ENCODE results near the gene DNAJA2.

Gene DNAJA2

DNA sequence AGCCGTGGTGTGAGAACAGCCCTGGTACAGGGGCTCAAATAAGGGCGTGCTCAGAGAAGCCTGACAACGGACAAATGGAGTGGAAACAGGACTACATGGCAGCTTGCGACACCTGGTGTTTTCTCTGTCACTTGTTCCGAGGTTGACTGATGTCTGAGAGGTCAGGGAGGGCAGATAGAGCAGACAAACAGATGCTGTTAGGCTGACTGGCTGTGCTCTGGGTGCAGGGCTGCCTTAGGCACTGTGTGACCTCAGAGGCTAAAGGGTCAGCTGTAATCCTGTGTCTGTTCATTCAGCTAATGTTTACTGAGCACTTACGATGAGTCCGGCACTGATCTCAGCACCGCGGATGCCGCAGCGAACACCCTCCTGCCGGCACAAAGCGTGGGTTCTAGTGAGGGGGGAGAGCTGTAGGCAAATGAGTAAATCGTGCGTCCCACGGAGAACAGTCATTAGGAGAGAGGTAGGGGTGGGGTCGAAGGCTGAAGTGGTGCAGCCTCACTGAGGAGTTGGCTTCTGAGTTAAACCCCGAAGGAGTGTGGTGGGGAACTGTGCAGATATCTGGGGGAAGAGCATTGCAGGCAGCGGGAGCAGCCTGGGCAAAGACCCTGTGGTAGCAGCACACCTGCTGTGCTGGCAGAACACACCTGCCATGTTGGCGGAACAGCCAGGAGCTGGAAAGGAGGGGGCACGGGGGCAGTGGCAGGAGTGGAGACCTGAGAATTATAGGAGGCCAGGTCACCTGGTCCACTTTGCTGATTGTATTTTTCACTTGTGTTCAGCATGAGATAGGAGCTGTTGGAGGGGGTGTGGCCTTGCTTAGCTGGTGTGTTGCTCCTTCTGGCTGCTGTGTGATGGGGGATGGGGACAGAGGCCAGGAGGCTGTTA lies 54.3 kb downstream of the DNAJA2 start:
- Histone ChIP-seq H3K9ac (ENCODE audit: low read length in 5 of 5) (no peak overlapping the region), H3K27ac (ENCODE audit: low read depth, low read length) (no peak overlapping the region)

DNA sequence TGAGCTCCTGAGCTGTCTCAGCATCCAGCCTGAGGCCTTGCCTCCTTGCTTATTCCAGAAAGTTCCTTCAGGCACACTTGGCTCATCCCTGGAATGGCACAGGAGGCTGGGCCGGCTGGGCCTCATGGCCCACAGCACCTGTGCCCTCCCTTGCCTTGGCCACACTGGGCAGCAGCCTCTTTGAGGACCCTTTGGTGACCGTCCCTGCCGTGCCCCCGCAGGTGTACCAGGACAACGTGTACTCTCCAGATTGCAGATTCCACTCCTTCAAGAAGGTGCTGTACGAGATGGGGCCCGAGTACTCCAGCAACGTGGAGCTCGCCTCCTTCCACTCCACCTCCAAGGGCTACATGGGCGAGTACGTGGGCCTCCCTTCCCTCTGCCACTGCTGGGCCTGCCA lies 55.1 kb downstream of the DNAJA2 start:
- peaks cover 5 to 70% (median 44%) of the 10 kb centered on the region in 5 donors for H3K36me3 ChIP-seq (ENCODE audit: control insufficient read depth in 5 of 5, insufficient read depth in 5 of 5, low read length in 5 of 5)
- H3K9ac ChIP-seq (ENCODE audit: low read length in 5 of 5) = no peak overlapping the region
- H3K9me3 ChIP-seq (ENCODE audit: control insufficient read depth in 5 of 5, low read length in 5 of 5) = no peaks in the 10 kb centered on the region
- no peak overlapping the region for H3K27ac ChIP-seq (ENCODE audit: low read depth, low read length)
- peaks cover 0 to 12% (median 1%) of the 10 kb centered on the region in 5 donors for H3K4me1 ChIP-seq (ENCODE audit: control insufficient read depth in 5 of 5, insufficient read depth in 5 of 5, low read length in 5 of 5)
- H3K27me3 ChIP-seq (ENCODE audit: control insufficient read depth in 5 of 5, insufficient read depth in 4 of 5, low read length in 5 of 5) = no peaks in the 10 kb centered on the region
- H3K4me3 ChIP-seq (ENCODE audit: low read depth in 1 of 5, low read length in 5 of 5) = no peak overlapping the region

More for the DNA sequence above, 54.3 kb downstream of the DNAJA2 start:
- Histone ChIP-seq H3K4me3 (ENCODE audit: low read depth in 1 of 5, low read length in 5 of 5) (no peak overlapping the region), H3K4me1 (ENCODE audit: control insufficient read depth in 5 of 5, insufficient read depth in 5 of 5, low read length in 5 of 5) (peaks cover 0 to 19% (median 9%) of the 10 kb centered on the region in 5 donors), H3K9me3 (ENCODE audit: control insufficient read depth in 5 of 5, low read length in 5 of 5) (no peaks in the 10 kb centered on the region), H3K27me3 (ENCODE audit: control insufficient read depth in 5 of 5, insufficient read depth in 4 of 5, low read length in 5 of 5) (no peaks in the 10 kb centered on the region), H3K36me3 (ENCODE audit: control insufficient read depth in 5 of 5, insufficient read depth in 5 of 5, low read length in 5 of 5) (peaks cover 2 to 78% (median 50%) of the 10 kb centered on the region in 5 donors)

GRCh38 chr16:46916980-46917379 lies 56.5 kb downstream of the DNAJA2 start:
- Histone ChIP-seq H3K4me3 (ENCODE audit: low read depth in 1 of 5, low read length in 5 of 5) (no peak overlapping the region), H3K9ac (ENCODE audit: low read length in 5 of 5) (peak overlapping the region in 1 of 5 donors; percentile 23), H3K36me3 (ENCODE audit: control insufficient read depth in 5 of 5, insufficient read depth in 5 of 5, low read length in 5 of 5) (peaks cover 5 to 68% (median 50%) of the 10 kb centered on the region in 5 donors), H3K4me1 (ENCODE audit: control insufficient read depth in 5 of 5, insufficient read depth in 5 of 5, low read length in 5 of 5) (peaks cover 0 to 10% (median 0%) of the 10 kb centered on the region in 5 donors), H3K27ac (ENCODE audit: low read depth, low read length) (no peak overlapping the region), H3K9me3 (ENCODE audit: control insufficient read depth in 5 of 5, low read length in 5 of 5) (no peaks in the 10 kb centered on the region), H3K27me3 (ENCODE audit: control insufficient read depth in 5 of 5, insufficient read depth in 4 of 5, low read length in 5 of 5) (no peaks in the 10 kb centered on the region)

GRCh38 chr16:46915483-46916025 lies 57.9 kb downstream of the DNAJA2 start:
- H3K4me3 ChIP-seq (ENCODE audit: low read depth in 1 of 5, low read length in 5 of 5) = no peak overlapping the region
- no peaks in the 10 kb centered on the region for H3K27me3 ChIP-seq (ENCODE audit: control insufficient read depth in 5 of 5, insufficient read depth in 4 of 5, low read length in 5 of 5)
- H3K27ac ChIP-seq (ENCODE audit: low read depth, low read length) = no peak overlapping the region
- peaks cover 0 to 10% (median 0%) of the 10 kb centered on the region in 5 donors for H3K4me1 ChIP-seq (ENCODE audit: control insufficient read depth in 5 of 5, insufficient read depth in 5 of 5, low read length in 5 of 5)
- H3K36me3 ChIP-seq (ENCODE audit: control insufficient read depth in 5 of 5, insufficient read depth in 5 of 5, low read length in 5 of 5) = peaks cover 5 to 75% (median 55%) of the 10 kb centered on the region in 5 donors
- H3K9ac ChIP-seq (ENCODE audit: low read length in 5 of 5) = no peak overlapping the region
- no peaks in the 10 kb centered on the region for H3K9me3 ChIP-seq (ENCODE audit: control insufficient read depth in 5 of 5, low read length in 5 of 5)

GRCh38 chr16:46914556-46915201 lies 58.8 kb downstream of the DNAJA2 start:
- Histone ChIP-seq H3K4me3 (ENCODE audit: low read depth in 1 of 5, low read length in 5 of 5) (no peak overlapping the region), H3K27ac (ENCODE audit: low read depth, low read length) (no peak overlapping the region), H3K27me3 (ENCODE audit: control insufficient read depth in 5 of 5, insufficient read depth in 4 of 5, low read length in 5 of 5) (no peaks in the 10 kb centered on the region), H3K9me3 (ENCODE audit: control insufficient read depth in 5 of 5, low read length in 5 of 5) (no peaks in the 10 kb centered on the region), H3K4me1 (ENCODE audit: control insufficient read depth in 5 of 5, insufficient read depth in 5 of 5, low read length in 5 of 5) (peaks cover 0 to 6% (median 0%) of the 10 kb centered on the region in 5 donors), H3K9ac (ENCODE audit: low read length in 5 of 5) (no peak overlapping the region), H3K36me3 (ENCODE audit: control insufficient read depth in 5 of 5, insufficient read depth in 5 of 5, low read length in 5 of 5) (peaks cover 5 to 78% (median 58%) of the 10 kb centered on the region in 5 donors)

GRCh38 chr16:46911650-46912049 lies 61.8 kb downstream of the DNAJA2 start:
- H3K27me3 ChIP-seq (ENCODE audit: control insufficient read depth in 5 of 5, insufficient read depth in 4 of 5, low read length in 5 of 5) = no peaks in the 10 kb centered on the region
- no peak overlapping the region for H3K4me3 ChIP-seq (ENCODE audit: low read depth in 1 of 5, low read length in 5 of 5)
- no peak overlapping the region for H3K9ac ChIP-seq (ENCODE audit: low read length in 5 of 5)
- H3K27ac ChIP-seq (ENCODE audit: low read depth, low read length) = no peak overlapping the region
- peaks cover 3 to 60% (median 50%) of the 10 kb centered on the region in 5 donors for H3K36me3 ChIP-seq (ENCODE audit: control insufficient read depth in 5 of 5, insufficient read depth in 5 of 5, low read length in 5 of 5)
- H3K4me1 ChIP-seq (ENCODE audit: control insufficient read depth in 5 of 5, insufficient read depth in 5 of 5, low read length in 5 of 5) = peaks cover 0 to 28% (median 18%) of the 10 kb centered on the region in 5 donors
- no peaks in the 10 kb centered on the region for H3K9me3 ChIP-seq (ENCODE audit: control insufficient read depth in 5 of 5, low read length in 5 of 5)

DNA sequence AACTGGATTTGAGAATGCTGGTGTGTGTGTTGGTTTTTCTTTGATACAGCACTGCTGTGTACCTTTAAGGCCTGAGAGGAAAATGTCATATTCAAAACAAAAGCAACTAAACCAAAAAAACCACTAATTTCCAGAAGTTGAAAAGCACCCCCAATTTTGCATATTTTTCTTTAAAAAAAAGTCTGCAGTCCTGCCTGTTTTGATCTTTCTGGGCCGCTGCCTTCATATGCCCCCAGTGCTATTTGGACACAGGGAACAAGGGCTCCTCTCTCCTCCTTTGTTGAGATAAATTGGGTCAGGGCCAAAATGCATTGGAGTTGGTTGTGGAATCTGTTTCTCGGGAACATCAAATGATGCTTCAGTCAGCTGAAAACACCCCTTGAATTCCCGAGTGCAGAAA lies 62.4 kb downstream of the DNAJA2 start:
- H3K9me3 ChIP-seq (ENCODE audit: control insufficient read depth in 5 of 5, low read length in 5 of 5) = no peaks in the 10 kb centered on the region
- H3K27ac ChIP-seq (ENCODE audit: low read depth, low read length) = no peak overlapping the region
- H3K4me3 ChIP-seq (ENCODE audit: low read depth in 1 of 5, low read length in 5 of 5) = no peak overlapping the region
- no peak overlapping the region for H3K9ac ChIP-seq (ENCODE audit: low read length in 5 of 5)
- H3K36me3 ChIP-seq (ENCODE audit: control insufficient read depth in 5 of 5, insufficient read depth in 5 of 5, low read length in 5 of 5) = peaks cover 3 to 62% (median 51%) of the 10 kb centered on the region in 5 donors
- H3K4me1 ChIP-seq (ENCODE audit: control insufficient read depth in 5 of 5, insufficient read depth in 5 of 5, low read length in 5 of 5) = peaks cover 0 to 29% (median 18%) of the 10 kb centered on the region in 5 donors
- H3K27me3 ChIP-seq (ENCODE audit: control insufficient read depth in 5 of 5, insufficient read depth in 4 of 5, low read length in 5 of 5) = no peaks in the 10 kb centered on the region

- peaks cover under 1 to 50% (median 40%) of the 10 kb centered on the region in 5 donors for H3K36me3 ChIP-seq (ENCODE audit: control insufficient read depth in 5 of 5, insufficient read depth in 5 of 5, low read length in 5 of 5)
- H3K9ac ChIP-seq (ENCODE audit: low read length in 5 of 5) = no peak overlapping the region
- H3K9me3 ChIP-seq (ENCODE audit: control insufficient read depth in 5 of 5, low read length in 5 of 5) = no peaks in the 10 kb centered on the region
- H3K4me3 ChIP-seq (ENCODE audit: low read depth in 1 of 5, low read length in 5 of 5) = no peak overlapping the region
- H3K4me1 ChIP-seq (ENCODE audit: control insufficient read depth in 5 of 5, insufficient read depth in 5 of 5, low read length in 5 of 5) = peaks cover 0 to 23% (median 18%) of the 10 kb centered on the region in 5 donors
- no peaks in the 10 kb centered on the region for H3K27me3 ChIP-seq (ENCODE audit: control insufficient read depth in 5 of 5, insufficient read depth in 4 of 5, low read length in 5 of 5)
- H3K27ac ChIP-seq (ENCODE audit: low read depth, low read length) = no peak overlapping the region
These were observed 64.7 kb downstream of the DNAJA2 start for GRCh38 chr16:46908540-46909372.

GRCh38 chr16:46907061-46907774 lies 66.3 kb downstream of the DNAJA2 start:
- H3K9ac ChIP-seq (ENCODE audit: low read length in 5 of 5) = peak overlapping the region in 1 of 5 donors; percentile 26
- no peak overlapping the region for H3K4me3 ChIP-seq (ENCODE audit: low read depth in 1 of 5, low read length in 5 of 5)
- no peaks in the 10 kb centered on the region for H3K27me3 ChIP-seq (ENCODE audit: control insufficient read depth in 5 of 5, insufficient read depth in 4 of 5, low read length in 5 of 5)
- H3K4me1 ChIP-seq (ENCODE audit: control insufficient read depth in 5 of 5, insufficient read depth in 5 of 5, low read length in 5 of 5) = peaks cover 0 to 23% (median 18%) of the 10 kb centered on the region in 5 donors
- peaks cover 0 to 50% (median 35%) of the 10 kb centered on the region in 5 donors for H3K36me3 ChIP-seq (ENCODE audit: control insufficient read depth in 5 of 5, insufficient read depth in 5 of 5, low read length in 5 of 5)
- no peaks in the 10 kb centered on the region for H3K9me3 ChIP-seq (ENCODE audit: control insufficient read depth in 5 of 5, low read length in 5 of 5)
- H3K27ac ChIP-seq (ENCODE audit: low read depth, low read length) = peak overlapping the region; percentile 37

Measured in subcutaneous abdominal adipose tissue (tissue), 5 donors.